Hepatocyte (in vitro differentiated cells): ENCODE data around the gene PSMF1. TPM values are rescaled to one million over a fixed set of nuclear protein-coding genes. Genes with fewer than 3 reads are reported as not detected.

Experiments used
- DNase-seq: peaks from one replicate; pipeline ENCODE4 v3.0.0-alpha.2; 2016; ENCODE audit warnings: low spot score
- H2AFZ ChIP-seq: fragments of 200-600 bp; sonication (generic); 2 replicates; pipeline ENCODE4 v1.6.0; 2016; ENCODE audit warnings: antibody characterized with exemption, mild to moderate bottlenecking
- H3K27ac ChIP-seq: fragments of 200-600 bp; sonication (generic); 2 replicates; pipeline ENCODE4 v1.5.1; 2016; ENCODE audit warnings: mild to moderate bottlenecking
- H3K27me3 ChIP-seq: fragments of 200-600 bp; sonication (generic); 2 replicates; pipeline ENCODE4 v1.6.1; 2016
- H3K36me3 ChIP-seq: fragments of 200-600 bp; sonication (generic); replicated peaks from 2 replicates; pipeline ENCODE4 v1.5.1; 2016; ENCODE audit warnings: low read depth; ENCODE audit not compliant: insufficient read depth
- H3K4me1 ChIP-seq: fragments of 200-600 bp; sonication (generic); 2 replicates; pipeline ENCODE4 v1.5.1; 2016; ENCODE audit warnings: mild to moderate bottlenecking, moderate library complexity; ENCODE audit not compliant: insufficient read depth
- H3K4me2 ChIP-seq: fragments of 200-600 bp; sonication (generic); 2 replicates; pipeline ENCODE4 v1.6.0; 2016
- H3K4me3 ChIP-seq: fragments of 200-600 bp; sonication (generic); 2 replicates; pipeline ENCODE4 v1.5.1; 2016; ENCODE audit warnings: mild to moderate bottlenecking
- H3K79me2 ChIP-seq: fragments of 200-600 bp; sonication (generic); 2 replicates; pipeline ENCODE4 v1.6.0; 2017; ENCODE audit warnings: mild to moderate bottlenecking
- H3K9me2 ChIP-seq: fragments of 200-600 bp; sonication (generic); replicated peaks from 2 replicates; pipeline ENCODE4 v1.6.0; 2017; ENCODE audit warnings: mild to moderate bottlenecking; ENCODE audit not compliant: insufficient read depth
- H3K9me3 ChIP-seq: fragments of 200-600 bp; sonication (generic); 2 replicates; pipeline ENCODE4 v1.5.1; 2016; ENCODE audit warnings: low read depth, mild to moderate bottlenecking
- H4K20me1 ChIP-seq: fragments of 200-600 bp; sonication (generic); 2 replicates; pipeline ENCODE4 v1.6.0; 2016; ENCODE audit warnings: mild to moderate bottlenecking; ENCODE audit not compliant: insufficient read depth, poor library complexity, severe bottlenecking
- CTCF ChIP-seq: fragments of 200-600 bp; sonication (generic); IDR thresholded peaks from 2 replicates; pipeline ENCODE4 v1.5.1; 2016; ENCODE audit warnings: antibody characterized with exemption, mild to moderate bottlenecking; ENCODE audit not compliant: poor library complexity
- EZH2 ChIP-seq: fragments of 200-600 bp; sonication (generic); IDR thresholded peaks from 2 replicates; pipeline ENCODE4 v1.6.1; 2016; ENCODE audit warnings: antibody characterized with exemption, mild to moderate bottlenecking, borderline replicate concordance
- EZH2phosphoT487 ChIP-seq: fragments of 200-600 bp; sonication (generic); IDR thresholded peaks from one replicate; pipeline ENCODE4 v1.6.1; 2018; ENCODE audit warnings: antibody characterized with exemption, mild to moderate bottlenecking, low read depth, moderate library complexity; ENCODE audit not compliant: unreplicated experiment, severe bottlenecking
- WGBS: methylation state at CpG from one replicate; pipeline ENCODE4 v1.1.6; 2016; ENCODE audit warnings: low lambda C conversion rate; ENCODE audit errors: missing lambda C conversion rate; 5-methylcytosine and 5-hydroxymethylcytosine counted together
- polyA plus RNA-seq: library from polyadenylated mRNA; unstranded; fragments of >200 nt; fragmentation: Nextera tagmentation; extraction: Ambion mirVana; gene quantifications from 2 replicates; pipeline ENCODE4 v1.2.1, GENCODE V29; 2016
- total RNA-seq: library from RNA; depleted of rRNA; stranded (reverse); fragments of >200 nt; gene quantifications from 2 replicates; pipeline ENCODE4 v1.2.3, GENCODE V29; 2014

Gene PSMF1, protein sequence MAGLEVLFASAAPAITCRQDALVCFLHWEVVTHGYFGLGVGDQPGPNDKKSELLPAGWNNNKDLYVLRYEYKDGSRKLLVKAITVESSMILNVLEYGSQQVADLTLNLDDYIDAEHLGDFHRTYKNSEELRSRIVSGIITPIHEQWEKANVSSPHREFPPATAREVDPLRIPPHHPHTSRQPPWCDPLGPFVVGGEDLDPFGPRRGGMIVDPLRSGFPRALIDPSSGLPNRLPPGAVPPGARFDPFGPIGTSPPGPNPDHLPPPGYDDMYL
- total RNA-seq (65.2 and 97.3 TPM in 2 replicates), polyA plus RNA-seq (125 and 126 TPM in 2 replicates)

DNA sequence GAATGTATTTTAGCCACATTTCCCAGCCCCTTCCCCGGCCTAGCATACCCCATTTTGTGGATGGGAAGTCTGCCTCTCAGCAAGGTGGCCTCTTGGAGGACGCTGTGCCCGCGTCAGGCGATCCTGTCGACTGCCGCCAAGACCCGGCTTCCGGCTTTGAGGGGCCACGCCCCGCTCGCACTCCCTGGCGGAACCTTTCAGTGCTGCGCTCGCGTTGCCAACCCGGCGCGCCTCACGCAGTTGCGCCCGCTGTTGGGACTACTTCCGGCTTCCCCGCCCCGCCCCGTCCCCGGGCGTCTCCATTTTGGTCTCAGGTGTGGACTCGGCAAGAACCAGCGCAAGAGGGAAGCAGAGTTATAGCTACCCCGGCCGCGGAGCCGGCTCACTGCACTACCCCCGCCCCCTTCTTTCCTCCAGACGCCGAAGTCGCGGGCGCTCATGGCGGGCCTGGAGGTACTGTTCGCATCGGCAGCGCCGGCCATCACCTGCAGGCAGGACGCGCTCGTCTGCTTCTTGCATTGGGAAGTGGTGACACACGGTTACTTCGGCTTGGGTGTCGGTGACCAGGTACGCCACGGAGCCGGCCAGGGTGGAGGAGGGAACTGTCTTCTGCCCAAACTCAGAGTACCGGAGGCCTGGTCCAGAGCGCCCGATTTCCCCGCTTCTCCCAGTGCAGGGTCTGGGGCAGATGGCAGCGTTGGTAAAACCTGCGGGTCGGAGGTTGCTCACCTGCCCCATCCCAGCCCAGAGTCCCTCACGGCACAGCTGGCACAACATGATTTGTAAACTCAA is at the start of gene PSMF1:
Gene PSMF1 (plus strand): TSS at position 267 of the 792 bp plus-strand sequence. CDS start 172 bp downstream, at position 439.
- under 1% methylated on average over 52 of the region's 62 CpGs for WGBS
- Histone ChIP-seq H3K9me3 (no peaks in the 10 kb centered on the region), H3K9me2 (no peaks in the 10 kb centered on the region), H2AFZ (peak within 1 kb of the TSS; percentile 83), H4K20me1 (peaks cover 13% of the 10 kb centered on the region), H3K4me1 (peaks cover 19% of the 10 kb centered on the region), H3K4me2 (peak within 1 kb of the TSS; percentile 87), H3K27me3 (no peaks in the 10 kb centered on the region), H3K27ac (peak within 1 kb of the TSS; percentile 88), H3K36me3 (no peaks in the 10 kb centered on the region), H3K79me2 (peaks cover 54% of the 10 kb centered on the region), H3K4me3 (peak within 1 kb of the TSS; percentile 91)
- DNase-seq, result peak; percentile 97
- TF ChIP-seq EZH2, result no peak
- peak; percentile 17 for TF ChIP-seq CTCF

DNA sequence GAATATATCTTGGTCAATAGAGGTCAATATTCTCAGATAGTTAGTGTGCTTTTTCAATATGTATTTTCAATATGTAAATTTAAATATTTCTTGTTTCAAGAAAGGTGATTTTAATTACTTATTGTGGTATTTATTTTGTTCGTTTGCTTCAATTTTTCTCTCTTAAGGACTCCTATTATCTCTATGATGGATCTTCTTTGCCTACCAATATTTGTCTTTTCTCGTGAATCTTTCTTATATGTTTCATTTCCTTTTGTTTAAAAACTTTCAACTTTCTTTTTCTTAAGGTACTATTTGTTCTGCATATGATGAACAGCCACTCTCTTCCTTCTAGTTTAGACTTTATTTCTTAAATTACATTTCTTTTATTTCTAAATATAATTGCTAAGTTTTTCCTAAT is 46.1 kb upstream of the PSMF1 start:
- H3K79me2 ChIP-seq, result no peaks in the 10 kb centered on the region
- H3K9me3 ChIP-seq, result no peaks in the 10 kb centered on the region
- H3K4me1 ChIP-seq, result no peaks in the 10 kb centered on the region
- no peak overlapping the region for H3K4me3 ChIP-seq
- H4K20me1 ChIP-seq, result no peaks in the 10 kb centered on the region
- H3K9me2 ChIP-seq, result no peaks in the 10 kb centered on the region
- no peaks in the 10 kb centered on the region for H3K36me3 ChIP-seq
- H3K27ac ChIP-seq, result no peak overlapping the region
- no peak for TF ChIP-seq CTCF
- TF ChIP-seq EZH2, result no peak
- TF ChIP-seq EZH2phosphoT487, result no peak
- WGBS, result 93% methylated on average over 2 of the region's 2 CpGs
- H3K27me3 ChIP-seq, result no peaks in the 10 kb centered on the region
- no peak for DNase-seq
- H2AFZ ChIP-seq, result no peak overlapping the region
- no peak overlapping the region for H3K4me2 ChIP-seq

GRCh38 chr20:1075616-1076015 is 42.8 kb upstream of the PSMF1 start:
- Histone ChIP-seq H3K36me3 (no peaks in the 10 kb centered on the region), H2AFZ (no peak overlapping the region), H3K79me2 (no peaks in the 10 kb centered on the region), H4K20me1 (no peaks in the 10 kb centered on the region), H3K4me2 (no peak overlapping the region), H3K27me3 (no peaks in the 10 kb centered on the region), H3K9me3 (no peaks in the 10 kb centered on the region), H3K9me2 (no peaks in the 10 kb centered on the region), H3K4me1 (no peaks in the 10 kb centered on the region), H3K4me3 (no peak overlapping the region), H3K27ac (no peak overlapping the region)
- TF ChIP-seq CTCF (no peak), EZH2phosphoT487 (no peak), EZH2 (no peak)
- 89% methylated on average over 3 of the region's 3 CpGs for WGBS
- no peak for DNase-seq
